Fibroblast of the conjunctiva (primary cell): ENCODE data around the gene LAMA2.

ENCODE experiments used
- DNase-seq: peaks from one replicate; pipeline ENCODE4 v3.0.0-alpha.2; 2010; ENCODE audit warnings: low read depth

LAMA2 gene

DNA sequence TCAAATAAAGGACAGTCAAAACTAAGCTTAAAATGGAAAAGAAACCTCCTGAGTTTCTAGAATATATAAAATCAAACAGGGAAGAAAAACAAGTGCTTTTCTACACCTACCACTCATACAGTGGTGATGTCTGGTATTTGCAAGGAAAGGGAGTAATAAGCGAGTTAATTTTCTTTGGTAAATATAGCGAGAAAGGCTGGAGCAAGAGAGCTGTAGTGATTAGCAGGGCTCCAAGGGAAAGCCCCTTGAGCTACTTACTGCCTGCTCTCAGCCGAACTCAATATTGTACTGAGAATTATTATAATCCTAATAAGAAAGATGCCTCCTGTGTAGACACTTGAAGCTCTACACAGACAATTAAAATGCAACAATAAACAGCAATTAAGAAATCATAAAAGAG, 296.3 kb downstream of the LAMA2 start:
- no peak for DNase-seq

DNA sequence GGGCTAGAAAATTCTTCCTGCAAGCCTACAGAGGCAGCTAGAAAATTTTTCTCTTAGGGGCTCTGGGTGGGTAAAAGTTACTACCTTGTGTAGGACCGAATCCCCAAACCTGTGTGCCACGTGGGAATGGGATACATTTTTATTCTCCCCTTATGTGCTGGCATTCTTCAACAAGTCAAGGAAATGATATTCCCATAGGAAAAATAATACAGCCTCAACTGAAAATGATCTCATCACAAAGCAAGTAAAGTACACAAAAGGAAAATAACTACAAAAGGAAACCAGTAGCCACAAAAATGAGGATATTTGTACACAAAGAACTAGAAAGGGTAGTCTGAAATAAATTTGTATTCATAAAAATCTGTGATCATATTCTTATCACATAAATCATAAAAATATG, 298.1 kb downstream of the LAMA2 start:
- DNase-seq = no peak

DNA sequence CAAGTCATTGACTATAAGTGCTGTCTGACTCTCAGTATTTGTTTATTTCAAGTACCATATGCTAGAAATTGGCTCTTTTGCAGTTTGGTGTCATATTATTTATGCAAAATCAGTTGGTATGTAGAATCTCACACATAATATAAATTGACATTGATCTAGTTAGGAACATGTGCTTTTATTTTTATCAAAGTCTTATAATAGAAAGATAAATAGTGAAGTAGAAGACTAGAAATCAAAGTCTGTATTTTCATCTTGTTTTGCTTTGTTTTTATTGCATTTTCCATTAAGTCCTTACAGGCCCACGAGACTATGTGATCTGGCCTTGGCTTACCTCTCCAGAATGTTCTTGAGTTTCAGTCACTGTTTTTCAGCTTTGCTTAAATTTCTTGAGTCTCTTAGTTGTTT, 300.3 kb downstream of the LAMA2 start:
- DNase-seq = no peak

DNA sequence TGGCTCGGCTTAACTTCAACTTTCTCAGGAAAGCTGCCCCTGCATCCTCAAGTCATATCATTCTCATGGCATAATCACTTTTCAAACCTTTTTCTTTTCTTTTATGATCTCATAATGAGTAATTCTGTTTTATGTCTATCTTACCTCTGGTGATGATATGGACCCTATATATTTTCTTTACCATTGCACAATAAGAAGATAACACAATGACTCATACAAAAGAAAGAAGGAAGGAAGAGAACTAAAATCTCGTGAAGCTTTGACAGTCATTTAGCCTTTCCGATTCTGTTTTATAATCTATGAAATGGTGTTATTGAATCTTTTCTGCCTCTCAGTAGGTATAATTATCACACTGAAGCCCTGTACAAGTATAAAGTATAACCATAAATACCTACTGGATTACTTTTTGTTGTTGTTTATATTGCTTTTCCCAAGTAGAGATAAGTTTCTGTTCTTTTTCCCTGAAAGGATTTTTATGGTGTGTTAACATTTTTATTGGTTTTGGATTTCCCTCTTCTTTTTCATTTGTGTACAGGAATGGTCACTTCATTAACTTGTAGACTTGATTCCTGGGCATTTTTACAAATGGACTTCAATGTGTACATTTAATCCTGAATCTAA, 300.9 kb downstream of the LAMA2 start:
- no peak for DNase-seq

DNA sequence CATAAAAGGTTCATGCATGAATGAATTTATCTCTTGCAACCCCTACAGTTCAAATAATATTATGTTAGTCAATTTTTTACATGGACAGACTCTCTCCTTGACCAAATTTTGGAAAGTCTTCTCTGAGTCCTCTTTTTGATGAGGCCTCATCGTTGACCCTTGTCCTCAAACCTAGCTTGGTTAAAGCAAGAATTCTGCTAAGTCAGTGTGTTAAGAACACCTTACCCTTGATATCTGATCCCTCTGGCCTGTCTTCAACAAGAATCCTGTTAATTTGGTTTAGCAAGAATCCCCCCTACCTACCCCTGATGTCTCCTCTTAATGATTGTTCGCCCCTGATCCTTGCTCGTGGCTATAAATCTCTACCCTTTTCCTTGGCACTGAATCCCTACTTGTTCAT, 301.4 kb downstream of the LAMA2 start:
- no peak for DNase-seq

DNA sequence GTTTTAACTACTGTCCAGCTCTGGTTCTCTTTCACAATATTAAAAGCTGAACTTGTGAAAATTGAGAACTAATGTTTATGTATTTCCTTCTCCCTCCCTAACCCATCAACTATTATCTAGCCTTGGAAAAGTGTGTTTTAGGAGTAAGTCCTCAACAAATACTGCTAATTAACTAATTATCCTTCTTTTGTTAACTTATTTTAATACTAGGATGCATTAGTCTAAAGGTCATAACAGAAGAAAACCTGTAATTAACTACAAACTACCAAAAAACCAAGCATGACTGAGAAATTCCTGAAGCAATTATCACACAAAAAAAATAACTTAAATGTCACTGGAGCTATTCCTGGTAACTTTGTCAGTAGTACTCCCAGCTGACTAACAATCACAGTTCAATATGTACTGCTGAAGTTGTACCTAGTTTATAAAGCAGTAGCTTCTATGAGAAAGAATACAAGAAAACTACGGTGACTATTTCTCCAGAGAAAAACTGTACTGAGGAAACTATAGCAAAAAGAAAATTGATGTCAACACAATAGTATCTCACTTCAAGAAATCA, 301.9 kb downstream of the LAMA2 start:
- no peak for DNase-seq

DNA sequence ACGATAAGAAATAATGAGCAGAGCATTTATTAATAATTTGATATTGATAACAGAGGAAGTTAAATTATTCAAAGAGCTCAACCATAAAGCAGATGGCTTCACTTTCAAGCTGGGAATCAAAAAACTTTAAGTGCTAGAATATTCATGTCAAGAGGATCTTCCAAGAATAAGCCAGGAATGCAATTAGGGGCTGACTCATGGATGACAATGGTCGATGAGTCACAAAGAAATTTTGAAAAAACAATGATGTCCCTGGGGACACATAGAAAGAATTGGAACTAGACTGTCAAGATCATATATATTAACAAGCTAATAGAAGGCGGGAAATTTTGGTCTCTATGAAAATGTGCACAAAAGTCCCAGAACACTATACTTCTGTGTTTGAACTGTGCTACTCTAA, 304.1 kb downstream of the LAMA2 start:
- DNase-seq = peak; percentile 49

DNA sequence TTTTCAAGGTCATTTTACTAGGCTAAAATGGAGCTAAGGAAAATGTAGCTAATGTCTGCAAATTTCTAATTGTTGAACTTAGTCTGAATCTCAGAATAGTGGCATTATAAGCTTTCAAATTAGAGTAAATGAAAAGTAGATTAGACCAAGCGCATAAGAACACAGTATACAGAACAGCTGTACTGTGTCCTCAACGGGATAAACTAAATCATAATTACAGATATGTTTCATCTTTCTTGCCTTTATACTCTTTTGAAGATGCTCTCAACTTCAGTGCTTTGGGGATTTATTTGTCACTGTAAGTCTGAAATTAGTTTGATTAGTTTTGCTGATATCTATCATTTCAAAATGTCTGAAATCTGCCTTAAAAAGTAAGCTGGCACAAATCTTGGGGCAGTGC, 305.4 kb downstream of the LAMA2 start:
- no peak for DNase-seq

DNA sequence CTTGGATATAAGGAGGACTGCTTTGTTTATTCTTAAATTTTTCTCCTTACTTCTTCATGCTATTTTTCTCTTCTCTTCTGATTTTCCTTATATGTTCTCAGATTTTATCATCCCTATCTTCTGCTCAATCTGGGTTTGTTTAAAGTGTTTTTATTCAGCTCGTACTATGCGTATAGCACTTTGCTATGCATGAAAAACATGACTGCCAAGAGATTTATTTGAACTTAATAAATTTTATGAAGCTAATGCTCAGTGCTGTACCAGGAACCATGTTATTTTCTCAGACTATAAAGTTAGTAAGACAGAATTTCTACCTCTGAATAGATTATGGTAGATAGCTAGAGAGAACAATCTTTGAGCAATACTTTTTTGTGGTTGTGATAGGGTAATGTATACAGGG, 305.9 kb downstream of the LAMA2 start:
- peak; percentile 9 for DNase-seq

DNA sequence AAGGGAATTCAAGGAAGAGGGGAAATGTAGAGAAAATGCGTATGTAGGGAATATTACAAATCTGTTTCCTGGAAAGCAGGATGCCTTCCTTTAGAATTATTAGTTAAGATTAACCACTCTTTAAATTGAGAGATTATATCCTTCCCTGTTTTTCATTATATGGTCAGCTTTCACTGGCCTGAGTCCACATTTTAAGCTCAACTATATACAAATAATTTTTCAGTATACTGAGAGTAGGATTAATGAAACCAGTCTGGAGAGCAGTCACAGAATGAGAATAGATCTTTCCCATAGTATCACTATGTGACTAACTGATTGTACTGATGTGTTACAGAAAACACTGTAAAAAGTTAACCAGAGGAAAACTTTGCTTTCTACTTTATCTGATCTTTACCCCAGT, 306.3 kb downstream of the LAMA2 start:
- DNase-seq = no peak

DNA sequence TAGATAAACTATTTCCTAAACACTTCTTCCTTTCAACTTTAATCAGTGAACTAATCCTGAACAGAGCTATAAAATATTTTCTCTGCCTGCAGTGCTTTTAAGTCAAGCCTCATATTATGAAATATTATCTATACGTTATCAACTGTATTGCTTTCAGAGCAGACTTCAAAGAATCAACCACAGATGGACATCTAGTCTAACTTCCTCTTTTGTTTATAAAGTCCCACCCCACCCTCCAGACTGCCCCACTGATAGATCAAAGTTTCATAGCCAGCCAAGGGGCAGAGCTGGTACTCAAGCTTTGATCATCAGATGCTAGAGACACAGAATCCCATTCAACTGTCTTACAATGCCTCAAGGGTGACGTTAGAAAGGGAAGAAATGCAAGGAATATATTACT, 308.3 kb downstream of the LAMA2 start:
- no peak for DNase-seq

DNA sequence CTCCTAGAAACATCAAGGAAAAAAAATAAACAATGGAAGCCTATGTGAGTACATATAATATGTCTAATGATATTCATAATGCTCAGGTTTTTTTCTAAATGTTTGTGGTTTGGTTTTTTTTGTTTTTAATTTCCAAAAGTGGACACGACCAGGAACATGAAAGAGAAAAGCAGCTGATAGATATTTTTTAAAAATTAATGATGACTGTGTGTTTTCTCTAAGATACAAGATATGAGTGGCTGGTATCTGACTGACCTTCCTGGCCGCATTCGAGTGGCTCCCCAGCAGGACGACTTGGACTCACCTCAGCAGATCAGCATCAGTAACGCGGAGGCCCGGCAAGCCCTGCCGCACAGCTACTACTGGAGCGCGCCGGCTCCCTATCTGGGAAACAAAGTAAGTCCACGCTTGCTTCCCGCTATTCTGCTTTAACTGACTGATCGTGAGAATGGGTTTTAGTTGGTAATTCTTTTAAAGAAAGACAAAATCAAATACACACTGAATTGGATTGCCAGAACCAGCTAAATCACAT, 309.6 kb downstream of the LAMA2 start:
- no peak for DNase-seq

DNA sequence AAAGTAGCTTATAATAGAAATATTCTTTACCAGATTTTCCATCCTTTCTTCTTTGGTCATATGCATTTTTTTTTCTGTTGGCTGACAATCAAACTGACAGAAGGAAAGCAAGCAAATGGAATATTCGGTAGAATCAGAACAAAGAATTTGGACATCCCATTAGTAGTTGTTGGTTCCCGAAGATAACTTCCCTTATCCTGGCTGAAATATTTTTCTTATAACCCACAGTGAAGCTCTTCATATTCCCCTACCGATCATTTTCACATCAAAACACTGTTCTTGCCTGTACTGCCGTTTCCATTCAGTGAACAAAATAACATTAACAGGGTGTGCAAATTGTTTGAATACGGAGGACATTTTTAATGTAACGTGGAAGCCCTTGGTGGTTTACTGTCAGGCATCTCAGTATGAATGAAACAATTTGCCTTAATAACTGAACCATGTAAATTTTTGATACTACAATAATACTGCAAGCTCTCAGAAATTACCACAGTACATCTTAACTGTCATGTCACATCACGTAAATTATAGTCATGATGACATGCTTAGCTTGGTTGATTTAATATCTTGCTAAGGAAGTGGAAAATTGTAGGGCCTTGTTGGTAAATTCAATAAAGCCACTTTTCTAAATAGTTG, 311.5 kb downstream of the LAMA2 start:
- DNase-seq = no peak

DNA sequence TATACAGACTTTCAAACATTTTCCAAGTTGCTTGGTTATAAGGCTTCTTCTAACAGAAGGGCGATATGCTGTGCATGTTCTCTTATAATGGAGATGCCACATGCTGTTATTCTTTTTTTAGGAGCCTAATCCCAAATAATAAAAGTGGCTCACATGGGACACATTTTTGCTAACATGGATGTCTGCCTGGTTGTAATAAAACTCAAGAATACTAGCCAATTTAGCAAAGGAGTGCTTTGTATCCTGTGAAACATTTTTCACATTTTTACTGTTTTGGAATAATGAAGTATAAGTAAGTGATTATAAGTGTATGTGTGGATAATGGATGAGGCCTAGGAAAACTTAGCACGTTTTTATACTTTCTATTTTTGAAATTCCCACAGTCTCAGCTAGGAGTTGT, 312.2 kb downstream of the LAMA2 start:
- no peak for DNase-seq

DNA sequence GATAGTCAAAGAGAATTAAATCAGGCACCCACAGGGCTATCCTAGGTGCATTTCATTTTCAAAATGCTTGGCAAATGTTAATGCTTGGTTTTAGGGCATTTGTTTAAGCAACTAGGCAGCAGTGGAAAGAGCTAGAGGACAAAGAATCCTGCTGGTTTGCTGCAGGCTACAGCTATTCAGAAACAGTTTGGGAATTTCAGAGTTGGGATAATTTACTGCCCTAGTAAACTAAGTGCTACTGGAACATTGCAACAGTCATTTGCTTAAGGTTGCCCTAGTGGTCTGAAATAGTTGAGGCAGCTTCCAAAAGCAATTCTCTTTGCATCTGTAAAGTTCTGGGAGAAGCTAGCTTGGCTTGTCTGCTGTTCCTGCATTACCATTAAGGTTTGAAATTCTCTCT, 312.7 kb downstream of the LAMA2 start:
- no peak for DNase-seq

DNA sequence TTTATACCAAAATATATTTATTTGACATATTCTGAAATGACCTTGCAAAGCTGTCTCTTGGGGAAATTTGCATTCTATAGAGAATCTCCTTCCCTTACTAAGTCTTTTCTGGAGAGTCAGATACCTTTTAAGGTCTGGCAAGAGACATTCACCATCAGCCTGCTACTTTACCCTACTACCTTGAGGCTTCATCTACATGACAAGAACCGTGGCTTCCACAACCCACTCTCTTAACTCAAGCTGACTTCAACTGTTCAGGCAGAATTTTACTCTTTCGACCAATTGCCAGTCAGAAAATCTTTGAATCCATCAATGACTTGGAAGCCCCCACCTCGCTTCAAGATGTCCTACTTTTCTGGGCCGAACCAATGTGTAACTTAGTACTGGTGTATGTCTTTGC, 314.2 kb downstream of the LAMA2 start:
- no peak for DNase-seq

DNA sequence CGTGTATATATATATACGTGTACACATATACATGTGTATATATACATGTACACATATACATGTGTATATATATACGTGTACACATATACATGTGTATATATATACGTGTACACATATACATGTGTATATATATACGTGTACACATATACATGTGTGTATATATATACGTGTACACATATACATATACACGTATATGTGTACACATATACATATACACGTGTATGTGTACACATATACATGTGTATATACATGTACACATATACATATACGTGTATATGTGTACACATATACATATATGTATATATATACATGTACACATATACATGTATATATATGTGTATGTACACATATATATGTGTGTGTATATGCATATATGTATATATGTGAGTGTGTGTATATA, 317.2 kb downstream of the LAMA2 start:
- DNase-seq = no peak

DNA sequence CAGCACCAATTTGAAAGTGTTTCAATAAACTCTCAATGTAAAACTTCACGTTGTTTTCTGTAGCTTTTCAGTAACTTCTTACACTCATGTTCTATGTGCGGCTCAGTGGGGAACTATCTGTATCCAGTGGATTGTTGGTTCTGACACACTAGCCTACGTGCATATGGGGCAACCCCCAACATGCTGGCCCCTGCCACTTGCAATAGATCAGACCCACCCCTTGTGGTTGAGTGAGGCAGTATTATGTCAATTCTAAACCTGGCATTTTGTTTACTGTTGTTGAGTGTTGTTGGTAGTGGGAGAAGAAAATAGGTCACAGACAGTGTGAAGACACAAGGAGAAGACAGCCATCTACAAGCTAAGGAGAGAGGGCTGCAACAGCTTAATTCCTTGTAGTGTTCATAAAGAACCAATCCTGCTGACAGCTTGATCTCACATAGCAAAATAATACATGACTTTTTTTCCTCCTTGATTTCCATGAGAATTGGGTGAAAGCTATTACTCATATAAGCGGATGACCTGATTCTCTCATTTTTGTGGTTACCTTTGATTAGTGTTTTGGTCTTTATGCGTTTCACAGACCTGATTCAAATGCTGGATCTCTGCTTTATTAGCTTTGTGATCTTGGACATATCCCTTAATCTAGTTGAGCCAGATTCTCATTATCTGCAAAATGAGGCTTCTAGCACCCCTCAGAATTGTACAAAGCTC, 320.4 kb downstream of the LAMA2 start:
- no peak for DNase-seq

DNA sequence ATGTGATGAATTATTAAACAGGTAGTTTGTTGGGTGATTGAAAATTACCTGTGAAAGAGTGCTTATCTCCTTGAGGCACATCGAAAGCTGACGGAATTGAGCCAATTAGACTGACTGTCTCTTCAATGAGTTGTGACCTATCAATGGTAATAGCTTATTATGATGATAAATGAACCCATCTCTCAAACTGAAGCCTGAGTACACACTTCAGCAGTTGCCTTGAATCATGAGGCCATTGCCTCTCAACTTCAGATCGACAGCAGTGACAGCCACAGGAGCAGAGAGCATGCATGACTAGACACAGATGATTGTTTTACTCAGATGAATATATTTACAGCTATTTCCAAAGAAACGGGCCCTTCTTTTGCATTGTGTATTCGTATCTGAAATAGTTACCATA, 323.9 kb downstream of the LAMA2 start:
- DNase-seq = no peak

DNA sequence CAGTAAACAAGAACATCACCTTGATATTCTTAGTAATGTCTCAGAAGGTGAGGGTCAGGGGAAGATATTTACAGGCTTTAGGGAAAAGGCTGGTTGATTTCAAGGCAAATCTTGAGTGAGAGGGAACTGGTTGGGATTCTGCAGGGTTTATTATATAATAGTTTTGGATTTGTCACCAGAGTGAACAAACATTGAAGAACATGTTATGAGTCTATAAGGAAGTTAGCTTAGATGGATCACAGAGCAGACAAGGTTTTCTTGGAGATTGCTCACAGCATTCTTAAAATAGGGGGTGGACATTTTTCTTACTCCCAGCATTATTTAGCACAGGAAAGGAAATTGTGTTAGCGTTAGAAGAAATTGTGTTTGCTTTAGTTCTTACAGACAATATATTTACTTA, 324.9 kb downstream of the LAMA2 start:
- no peak for DNase-seq

DNA sequence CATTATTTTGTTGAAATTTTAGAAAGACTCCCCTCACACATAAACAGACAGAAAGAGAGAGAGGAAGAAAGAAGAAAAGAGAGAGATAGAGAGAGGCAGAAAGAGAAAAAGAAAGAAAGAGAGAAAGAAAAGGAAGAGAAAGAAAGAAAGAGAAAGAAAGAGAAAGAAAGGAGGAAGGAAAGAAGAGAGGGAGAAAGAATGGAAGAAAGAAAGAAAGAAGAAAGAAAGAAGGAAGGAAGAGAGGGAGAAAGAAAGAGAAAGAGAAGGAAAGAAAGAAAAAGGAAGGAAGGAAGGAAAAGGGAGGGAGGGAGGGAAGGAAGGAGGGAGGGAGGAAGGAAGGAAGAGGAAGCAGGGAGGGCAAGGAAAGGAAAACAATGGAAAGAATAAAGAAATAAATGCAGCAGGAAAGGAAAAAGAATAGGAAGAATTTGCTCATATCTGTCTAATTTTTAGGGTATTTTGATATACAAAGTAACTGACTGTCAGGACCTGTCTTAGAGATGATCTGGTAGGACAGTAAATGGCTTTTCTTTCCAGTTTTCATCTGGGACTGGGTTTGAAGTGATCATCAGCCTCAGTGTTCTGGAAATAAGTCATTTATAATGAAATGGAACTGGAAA, 325.6 kb downstream of the LAMA2 start:
- no peak for DNase-seq

DNA sequence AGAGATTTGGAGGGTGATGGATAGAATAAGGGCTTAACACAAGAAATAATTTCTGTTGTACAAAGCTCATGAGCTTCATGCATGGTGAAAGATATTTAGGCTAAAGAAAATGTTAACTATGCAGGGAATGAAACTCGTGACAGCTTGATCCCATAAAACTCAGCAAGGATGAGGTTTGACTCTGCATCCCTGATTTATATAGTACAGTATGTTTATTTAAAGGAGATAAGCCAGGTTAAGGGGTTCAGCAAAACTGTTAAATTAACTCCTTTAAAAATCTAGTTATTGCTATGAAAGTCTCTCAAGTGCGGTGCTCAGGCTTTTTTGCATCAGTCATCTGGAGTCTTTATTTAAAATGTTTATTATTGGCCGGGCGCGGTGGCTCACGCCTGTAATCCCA, 326.4 kb downstream of the LAMA2 start:
- DNase-seq = no peak

DNA sequence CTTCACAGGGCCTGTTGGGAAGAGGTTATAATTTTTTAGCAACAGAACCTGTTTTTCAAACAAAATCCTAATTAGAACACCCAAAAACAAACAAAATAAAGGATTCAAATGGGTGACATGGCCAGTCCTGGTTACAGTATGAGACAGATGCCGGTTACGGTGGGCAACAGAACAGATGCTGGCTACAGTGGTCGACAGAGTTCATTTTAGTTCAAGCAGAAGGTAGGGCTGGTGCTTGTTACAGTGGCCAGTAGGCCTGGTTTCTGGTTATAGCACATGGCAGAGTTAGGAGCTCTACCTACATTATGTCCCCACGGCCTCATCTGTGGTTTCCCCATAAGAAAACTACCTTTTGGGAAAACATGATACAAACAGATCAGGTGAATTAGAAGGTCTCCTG, 327.7 kb downstream of the LAMA2 start:
- no peak for DNase-seq
